PFSK-1 (cell line): ENCODE results near the gene METTL26.

Experiments used
- POLR2AphosphoS5 ChIP-seq: IDR thresholded peaks from 2 replicates; pipeline ENCODE4 v1.6.1; 2012; ENCODE audit warnings: low read depth, mild to moderate bottlenecking, control low read depth, low read length, moderate library complexity
- SIN3A ChIP-seq: IDR thresholded peaks from 2 replicates; pipeline ENCODE4 v1.6.1; 2012; ENCODE audit warnings: mild to moderate bottlenecking, low read length, moderate library complexity, borderline replicate concordance; ENCODE audit not compliant: insufficient read depth

DNA sequence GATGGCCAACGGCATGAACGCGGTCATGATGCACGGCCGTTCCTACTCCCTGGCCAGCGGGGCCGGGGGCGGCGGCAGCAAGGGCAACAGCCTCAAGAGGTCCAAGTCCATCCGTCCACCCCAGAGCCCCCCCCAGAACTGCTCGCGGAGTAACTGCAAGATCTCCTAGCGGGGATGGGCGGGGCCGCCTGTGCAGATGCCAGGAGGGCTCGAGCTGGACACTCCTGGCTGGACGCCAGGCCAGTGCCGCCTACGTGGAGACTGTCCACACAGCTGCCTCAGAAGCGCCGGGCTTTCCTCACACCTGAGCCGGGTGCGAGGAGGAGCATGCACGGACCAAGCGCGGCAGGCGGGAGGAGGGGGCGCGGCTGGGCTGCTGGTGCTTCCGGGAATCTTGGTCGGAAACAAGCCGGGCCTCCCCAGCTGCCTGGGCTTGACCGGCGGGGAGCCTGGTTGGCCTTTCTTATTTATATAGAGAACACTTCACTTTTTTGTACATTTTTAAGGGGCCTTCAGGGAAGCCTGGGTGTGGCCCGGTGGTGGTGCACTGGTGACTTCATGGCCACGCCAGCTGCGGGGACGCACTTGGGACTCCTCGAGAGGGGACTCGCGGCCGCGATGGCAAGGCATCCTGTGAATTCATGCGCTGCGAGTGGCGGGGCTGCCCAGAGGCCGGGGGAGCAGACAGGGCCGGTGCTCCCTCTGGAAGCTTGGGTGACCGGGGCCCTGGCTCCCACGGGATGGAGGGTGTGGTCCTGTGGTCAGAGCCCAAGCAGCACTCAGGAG, 8.5 kb downstream of the METTL26 start:
- no peak for TF ChIP-seq SIN3A
- no peak for TF ChIP-seq POLR2AphosphoS5
